T-helper 2 cell (primary cell): ENCODE results near the gene CFAP100.

ENCODE experiments used
- DNase-seq, 5 experiments: peaks; one replicate each; pipeline versions ENCODE4 v3.0.0 to v3.0.0-alpha.2; 2012 to 2022

Gene CFAP100

GRCh38 chr3:126424039-126424717 is 29.5 kb downstream of the CFAP100 start:
- no peak for DNase-seq

- no peak for DNase-seq
Measured at GRCh38 chr3:126424751-126425150, 30.0 kb downstream of the CFAP100 start.

GRCh38 chr3:126431103-126431534 is 36.4 kb downstream of the CFAP100 start:
- DNase-seq: no peak

- no peak for DNase-seq
Measured at GRCh38 chr3:126432361-126433104, 37.8 kb downstream of the CFAP100 start.

GRCh38 chr3:126433105-126433430 is 38.4 kb downstream of the CFAP100 start:
- DNase-seq: no peak

GRCh38 chr3:126433496-126434263 is 39.0 kb downstream of the CFAP100 start:
- no peak for DNase-seq

GRCh38 chr3:126434264-126434590 is 39.5 kb downstream of the CFAP100 start:
- DNase-seq: no peak

GRCh38 chr3:126434931-126435411 is 40.3 kb downstream of the CFAP100 start:
- no peak for DNase-seq

- DNase-seq: no peak
Measured at GRCh38 chr3:126435456-126436315, 41.0 kb downstream of the CFAP100 start.

- no peak for DNase-seq
Measured at GRCh38 chr3:126436826-126437717, 42.4 kb downstream of the CFAP100 start.

GRCh38 chr3:126438186-126438585 is 43.5 kb downstream of the CFAP100 start:
- no peak for DNase-seq

- no peak for DNase-seq
Measured at GRCh38 chr3:126438746-126439145, 44.0 kb downstream of the CFAP100 start.

GRCh38 chr3:126439346-126439967 is 44.7 kb downstream of the CFAP100 start:
- no peak for DNase-seq

GRCh38 chr3:126439968-126440708 is 45.4 kb downstream of the CFAP100 start:
- DNase-seq: no peak

- no peak for DNase-seq
Measured at GRCh38 chr3:126440709-126440995, 45.9 kb downstream of the CFAP100 start.

GRCh38 chr3:126441256-126441880 is 46.7 kb downstream of the CFAP100 start:
- DNase-seq: no peak

- DNase-seq: no peak
Measured at GRCh38 chr3:126442094-126442855, 47.6 kb downstream of the CFAP100 start.

GRCh38 chr3:126442856-126443242 is 48.1 kb downstream of the CFAP100 start:
- DNase-seq: no peak

GRCh38 chr3:126445506-126445905 is 50.8 kb downstream of the CFAP100 start:
- DNase-seq: no peak
